GM04504 (cell line): ENCODE data around the gene RBL2.
A peak's percentile ranks its signal among the peaks of the same experiment; 100 is the strongest.
"Not testable (repeated sequence)": the region's sequence is repeated elsewhere in the genome, so short reads cannot be mapped to it uniquely, and the experiment has no call there.

Experiments used
- DNase-seq: peaks from one replicate; pipeline ENCODE4 v3.0.0-alpha.2; 2012; ENCODE audit warnings: low read depth

The RBL2 gene

GRCh38 chr16:53504665-53505064 lies 70.4 kb downstream of the RBL2 start:
- DNase-seq = no peak

GRCh38 chr16:53506254-53506653 lies 72.0 kb downstream of the RBL2 start:
- no peak for DNase-seq

GRCh38 chr16:53507464-53508179 lies 73.4 kb downstream of the RBL2 start:
- DNase-seq = no peak

DNA sequence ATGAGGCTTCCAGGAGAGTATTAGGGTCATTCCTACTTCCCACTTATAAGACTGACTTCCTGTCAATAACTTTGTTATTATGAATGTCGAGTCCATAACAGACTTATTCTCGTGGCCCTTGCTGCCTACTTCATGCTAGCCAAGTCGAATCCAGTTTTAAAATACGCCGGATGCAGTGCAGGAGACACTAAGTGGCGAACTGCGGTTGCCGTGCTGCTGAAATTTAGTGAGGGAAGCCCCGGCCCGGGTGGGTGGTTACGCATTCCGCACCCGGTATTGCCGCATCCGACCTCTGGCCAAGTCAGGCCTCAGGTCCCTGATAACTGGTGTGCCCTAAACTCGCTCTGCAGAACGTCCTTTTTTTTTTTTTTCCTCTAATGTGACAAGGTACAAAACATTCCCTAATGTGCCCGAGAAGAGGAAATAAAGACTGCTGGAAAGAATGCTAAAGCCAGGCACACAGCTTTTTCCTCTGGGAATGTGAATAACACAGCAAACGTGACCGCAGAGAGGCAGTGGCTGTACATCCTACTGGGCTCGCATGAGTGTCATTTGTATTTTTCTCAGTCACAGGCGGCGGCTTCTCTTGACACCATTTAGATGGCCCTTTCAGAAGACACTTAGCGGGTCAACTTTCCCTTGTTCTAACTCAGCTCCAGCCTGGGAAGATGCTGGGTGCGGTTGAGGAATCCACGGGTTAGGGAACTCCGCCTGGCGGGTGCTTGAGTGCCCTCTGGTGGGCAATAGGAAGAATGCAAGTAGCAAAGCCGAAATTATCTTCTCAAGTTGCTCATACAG lies 75.8 kb downstream of the RBL2 start:
- DNase-seq = peak; percentile 35

- DNase-seq = no peak
Observed at GRCh38 chr16:53510704-53511070, 76.4 kb downstream of the RBL2 start.

DNA sequence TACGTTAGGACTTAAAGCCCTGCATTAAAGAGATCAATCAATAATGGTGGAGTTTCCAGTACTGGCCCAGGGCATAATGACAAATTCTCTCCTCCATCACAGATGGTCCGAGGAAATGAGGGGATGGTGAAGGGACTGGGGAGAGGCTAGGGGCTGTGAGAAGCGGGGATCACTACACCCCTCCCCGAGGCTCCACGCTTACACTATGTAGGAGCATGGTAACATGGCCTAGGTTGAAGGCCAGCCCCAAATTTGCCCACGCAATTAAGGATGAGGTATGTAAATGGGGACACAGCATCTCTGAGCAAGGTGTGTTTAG lies 76.8 kb downstream of the RBL2 start:
- no peak for DNase-seq

DNA sequence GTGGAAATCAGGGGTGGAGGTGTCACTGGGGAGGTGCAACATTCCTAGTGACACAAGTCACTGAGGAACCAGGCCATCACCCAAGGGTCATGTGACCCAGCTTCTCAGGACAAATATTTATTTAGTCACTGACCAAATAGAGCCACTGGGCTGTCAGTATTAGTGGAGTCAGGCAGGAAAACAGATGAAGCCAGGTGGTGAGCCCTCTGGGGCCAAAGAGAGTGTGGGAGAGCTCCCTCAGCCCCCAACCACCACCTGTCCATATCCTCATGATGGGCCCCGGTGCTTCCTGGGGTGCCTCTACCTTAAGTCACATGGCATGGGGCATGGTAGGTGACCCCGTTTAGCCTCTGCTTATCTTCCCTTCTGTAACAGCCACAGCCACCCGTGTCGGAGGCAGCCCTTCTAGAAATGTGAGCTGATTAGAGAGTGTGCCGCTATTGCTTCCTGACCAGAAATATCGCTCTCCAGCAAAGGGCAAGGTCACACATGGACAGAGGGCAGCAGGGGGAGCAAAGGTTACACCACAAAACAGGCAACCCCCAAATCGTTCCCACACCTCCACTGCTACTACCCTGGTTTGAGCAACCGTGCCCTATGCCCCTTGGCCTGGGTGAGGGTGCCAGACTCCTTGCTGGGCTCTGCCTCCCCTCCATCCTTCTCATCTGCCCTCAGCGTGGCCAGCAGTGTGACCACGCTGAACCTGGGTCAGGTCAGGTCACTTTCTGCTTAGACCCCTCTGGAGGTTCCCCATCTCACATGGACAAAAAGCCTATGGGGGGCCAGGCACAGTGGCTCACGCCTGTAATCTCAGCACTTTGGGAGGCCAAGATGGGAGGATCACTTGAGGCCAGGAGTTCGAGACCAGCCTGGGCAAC lies 77.4 kb downstream of the RBL2 start:
- DNase-seq = no peak

GRCh38 chr16:53512795-53513194 lies 78.5 kb downstream of the RBL2 start:
- DNase-seq = not testable (repeated sequence)

GRCh38 chr16:53515259-53515658 lies 81.0 kb downstream of the RBL2 start:
- DNase-seq = no peak

DNA sequence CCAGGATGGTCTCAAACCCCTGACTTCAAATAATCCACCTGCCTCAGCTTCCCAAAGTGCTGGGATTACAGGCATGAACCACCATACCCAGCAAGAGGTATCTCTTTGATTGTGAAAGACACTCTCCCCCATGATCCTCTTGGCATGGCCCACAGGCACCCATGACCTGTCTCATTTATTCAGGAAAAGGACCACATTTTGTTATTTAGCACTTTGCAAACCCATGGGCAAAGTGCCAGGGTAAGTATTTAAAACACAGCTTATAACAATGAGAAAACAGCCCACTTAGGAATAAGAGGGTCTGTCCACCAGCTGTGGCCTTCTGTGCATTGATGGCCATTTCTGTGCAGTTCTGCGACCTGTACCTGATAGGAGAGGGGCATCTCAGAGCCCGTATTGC lies 81.5 kb downstream of the RBL2 start:
- no peak for DNase-seq

DNA sequence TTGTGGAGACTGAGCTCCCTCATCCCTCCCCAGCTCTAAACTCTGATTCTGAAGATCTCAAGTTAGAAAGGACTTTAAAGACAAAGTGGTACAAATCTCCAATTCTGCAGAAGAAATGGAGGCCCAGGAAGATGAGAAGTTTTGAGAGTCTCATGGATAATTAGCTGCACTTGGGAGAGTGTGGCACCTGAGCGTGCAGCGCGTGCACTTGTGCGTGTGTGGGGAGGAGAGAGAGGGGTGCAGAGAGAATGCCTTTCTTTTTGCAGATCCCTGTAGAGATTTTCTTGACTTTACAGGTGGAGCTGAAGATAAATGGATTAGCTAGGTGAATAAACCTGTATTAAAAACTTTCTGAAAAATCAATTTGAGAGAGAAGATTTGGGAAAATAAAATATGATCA lies 83.6 kb downstream of the RBL2 start:
- no peak for DNase-seq

GRCh38 chr16:53518550-53519416 lies 84.5 kb downstream of the RBL2 start:
- DNase-seq = no peak

- no peak for DNase-seq
Observed at GRCh38 chr16:53519417-53520091, 85.3 kb downstream of the RBL2 start.

- no peak for DNase-seq
Observed at GRCh38 chr16:53523126-53523804, 89.0 kb downstream of the RBL2 start.

- DNase-seq = no peak
Observed at GRCh38 chr16:53523971-53524548, 89.8 kb downstream of the RBL2 start.

DNA sequence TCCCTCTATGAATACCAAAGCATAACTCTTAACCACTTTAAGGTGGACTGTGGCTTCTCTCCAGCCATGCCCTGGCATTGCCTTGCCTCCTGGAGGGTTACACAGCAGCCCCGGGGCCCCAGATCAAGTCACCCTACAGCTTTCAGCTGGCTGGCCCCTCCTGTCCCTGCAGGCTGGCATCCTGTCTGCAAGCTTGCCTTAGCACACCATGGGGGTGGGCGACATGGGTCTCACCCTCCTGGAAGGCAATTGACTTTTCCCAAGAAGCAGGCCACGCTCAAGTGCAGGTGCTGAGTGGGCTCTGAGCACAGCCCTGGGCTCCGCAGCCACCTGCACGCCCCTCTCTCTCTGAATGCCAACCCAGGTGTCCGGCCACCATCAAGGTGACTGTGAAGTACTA lies 94.5 kb downstream of the RBL2 start:
- DNase-seq = no peak

DNA sequence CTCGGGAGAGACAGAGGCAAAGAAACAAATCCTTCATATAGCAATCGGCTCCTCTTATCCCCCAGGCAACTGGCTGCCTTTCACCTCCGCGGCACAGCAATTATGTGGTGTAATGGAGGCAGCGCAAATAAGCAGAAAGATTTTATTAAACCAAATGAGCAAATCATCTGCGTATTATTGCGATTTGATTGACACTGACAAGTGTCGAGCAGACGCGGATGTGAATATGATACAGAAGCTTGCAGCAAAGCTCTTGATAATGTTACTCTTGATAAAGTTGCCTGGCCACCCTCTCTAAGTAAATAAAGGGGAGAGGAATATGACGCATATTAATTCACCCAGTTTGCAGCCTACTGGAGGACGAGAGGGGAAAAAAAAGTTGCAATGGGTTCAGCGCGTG lies 95.2 kb downstream of the RBL2 start:
- DNase-seq = no peak

DNA sequence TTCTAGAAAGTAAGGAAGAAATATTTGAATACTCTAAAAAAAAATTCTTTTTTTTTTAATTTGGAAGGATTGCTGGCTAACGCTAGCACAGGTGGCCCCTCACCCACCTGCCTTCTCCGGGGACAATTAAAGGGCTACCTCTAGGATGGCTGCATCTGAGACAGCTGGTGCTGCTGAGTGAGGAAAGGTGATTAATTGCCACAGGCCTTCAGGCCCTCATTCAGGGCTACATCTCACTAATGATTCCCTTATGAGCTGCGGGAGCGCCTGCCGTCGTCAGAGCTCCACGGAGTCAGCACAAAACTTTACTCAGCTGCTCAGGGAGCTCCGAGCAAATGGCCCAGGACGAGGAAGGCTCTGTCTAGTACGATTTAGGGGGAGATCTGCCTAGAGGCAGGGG lies 95.8 kb downstream of the RBL2 start:
- DNase-seq = no peak

GRCh38 chr16:53530741-53531140 lies 96.5 kb downstream of the RBL2 start:
- no peak for DNase-seq

DNA sequence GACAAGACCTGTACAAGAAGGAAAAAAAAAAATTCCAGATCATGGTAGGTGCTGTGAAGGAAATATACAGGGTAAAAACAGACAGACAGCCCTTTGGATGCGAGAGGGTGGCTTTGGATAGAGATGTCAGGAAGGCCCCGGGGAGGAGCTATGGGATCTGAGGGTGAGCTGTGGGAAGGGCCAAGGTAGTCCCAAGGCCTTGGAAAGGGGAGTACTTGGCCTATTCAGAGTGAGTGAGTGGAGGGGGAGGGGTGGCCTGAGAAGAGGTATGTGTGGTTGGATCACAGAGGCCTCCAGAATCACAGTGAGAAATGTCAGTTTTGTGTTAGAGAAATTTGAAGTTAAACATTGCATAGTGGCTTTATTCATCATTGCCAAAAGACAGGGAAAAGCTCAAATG lies 99.9 kb downstream of the RBL2 start:
- no peak for DNase-seq
